HUES48 (cell line): ENCODE data around the gene ANO3.

Experiments used
- H3K27ac ChIP-seq: one replicate; pipeline ENCODE4 v1.7.0; 2013; ENCODE audit warnings: low read depth, low read length, inconsistent platforms
- H3K27me3 ChIP-seq: 2 replicates; pipeline ENCODE4 v1.6.1; 2013; ENCODE audit warnings: mild to moderate bottlenecking, low read length; ENCODE audit not compliant: control insufficient read depth, insufficient read depth
- H3K36me3 ChIP-seq: 2 replicates; pipeline ENCODE4 v1.6.1; 2013; ENCODE audit warnings: low read length; ENCODE audit not compliant: control insufficient read depth, insufficient read depth
- H3K4me1 ChIP-seq: 2 replicates; pipeline ENCODE4 v1.6.1; 2013; ENCODE audit warnings: mild to moderate bottlenecking, low read length; ENCODE audit not compliant: control insufficient read depth, insufficient read depth
- H3K4me3 ChIP-seq: 2 replicates; pipeline ENCODE4 v1.5.1; 2013; ENCODE audit warnings: mild to moderate bottlenecking, low read depth, low read length
- H3K9ac ChIP-seq: 2 replicates; pipeline ENCODE4 v1.6.1; 2013; ENCODE audit warnings: mild to moderate bottlenecking, low read depth, low read length, moderate library complexity
- H3K9me3 ChIP-seq: 2 replicates; pipeline ENCODE4 v1.6.1; 2013; ENCODE audit warnings: low read length; ENCODE audit not compliant: control insufficient read depth, insufficient read depth

The ANO3 gene

GRCh38 chr11:26353010-26353409 is 21.1 kb downstream of the ANO3 start:
- H3K4me1 ChIP-seq, result no peaks in the 10 kb centered on the region
- no peak overlapping the region for H3K27ac ChIP-seq
- H3K9ac ChIP-seq, result no peak overlapping the region
- H3K4me3 ChIP-seq, result no peak overlapping the region
- no peaks in the 10 kb centered on the region for H3K36me3 ChIP-seq
- H3K9me3 ChIP-seq, result no peaks in the 10 kb centered on the region
- no peaks in the 10 kb centered on the region for H3K27me3 ChIP-seq

GRCh38 chr11:26359055-26359454 is 27.1 kb downstream of the ANO3 start:
- Histone ChIP-seq H3K27ac (no peak overlapping the region), H3K27me3 (no peaks in the 10 kb centered on the region), H3K9ac (no peak overlapping the region), H3K4me3 (no peak overlapping the region), H3K4me1 (no peaks in the 10 kb centered on the region), H3K9me3 (peaks cover 7% of the 10 kb centered on the region; the same call in 1 of the 2 replicates), H3K36me3 (no peaks in the 10 kb centered on the region)

GRCh38 chr11:26365284-26365683 is 33.4 kb downstream of the ANO3 start:
- H3K4me3 ChIP-seq, result no peak overlapping the region
- no peaks in the 10 kb centered on the region for H3K36me3 ChIP-seq
- H3K9ac ChIP-seq, result no peak overlapping the region
- H3K9me3 ChIP-seq, result peaks cover 24% of the 10 kb centered on the region
- no peaks in the 10 kb centered on the region for H3K4me1 ChIP-seq
- H3K27me3 ChIP-seq, result no peaks in the 10 kb centered on the region
- H3K27ac ChIP-seq, result no peak overlapping the region

- no peak overlapping the region for H3K9ac ChIP-seq
- no peak overlapping the region for H3K27ac ChIP-seq
- no peak overlapping the region for H3K4me3 ChIP-seq
- H3K4me1 ChIP-seq, result no peaks in the 10 kb centered on the region
- peaks cover 25% of the 10 kb centered on the region for H3K9me3 ChIP-seq
- H3K27me3 ChIP-seq, result no peaks in the 10 kb centered on the region
- H3K36me3 ChIP-seq, result no peaks in the 10 kb centered on the region
These were observed 45.7 kb downstream of the ANO3 start for GRCh38 chr11:26377619-26378018.

GRCh38 chr11:26399336-26399735 is 67.4 kb downstream of the ANO3 start:
- no peaks in the 10 kb centered on the region for H3K36me3 ChIP-seq

GRCh38 chr11:26410706-26411366 is 78.9 kb downstream of the ANO3 start:
- no peaks in the 10 kb centered on the region for H3K36me3 ChIP-seq
- no peak overlapping the region for H3K4me3 ChIP-seq
- H3K9ac ChIP-seq, result no peak overlapping the region
- no peaks in the 10 kb centered on the region for H3K27me3 ChIP-seq
- H3K27ac ChIP-seq, result no peak overlapping the region
- no peaks in the 10 kb centered on the region for H3K9me3 ChIP-seq
- H3K4me1 ChIP-seq, result no peaks in the 10 kb centered on the region

More at GRCh38 chr11:26399336-26399735, 67.4 kb downstream of the ANO3 start:
- Histone ChIP-seq H3K27me3 (no peaks in the 10 kb centered on the region), H3K4me1 (no peaks in the 10 kb centered on the region), H3K9ac (no peak overlapping the region), H3K27ac (no peak overlapping the region), H3K4me3 (no peak overlapping the region), H3K9me3 (no peaks in the 10 kb centered on the region)

DNA sequence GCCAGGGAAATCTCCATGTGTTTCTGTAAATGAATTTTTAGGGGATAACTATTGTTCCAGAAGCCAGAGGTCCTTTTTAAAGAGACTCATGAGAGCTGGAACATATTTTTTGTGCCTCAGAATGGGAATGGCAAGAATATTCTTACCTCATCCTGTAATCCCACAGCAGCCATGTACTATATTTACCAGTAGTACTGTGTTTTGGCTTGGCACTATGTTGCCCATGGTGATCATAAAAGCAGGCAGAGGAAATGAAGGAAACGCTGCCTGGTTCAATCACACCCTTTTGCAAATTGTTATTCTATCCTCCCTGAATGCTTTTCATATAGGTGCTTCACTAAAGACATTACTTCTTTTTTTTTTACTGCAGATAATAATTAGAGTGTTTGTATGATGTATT is 81.0 kb downstream of the ANO3 start:
- Histone ChIP-seq H3K4me3 (no peak overlapping the region), H3K27me3 (no peaks in the 10 kb centered on the region), H3K36me3 (no peaks in the 10 kb centered on the region), H3K9me3 (no peaks in the 10 kb centered on the region), H3K27ac (no peak overlapping the region), H3K9ac (no peak overlapping the region), H3K4me1 (no peaks in the 10 kb centered on the region)

GRCh38 chr11:26418386-26418912 is 86.5 kb downstream of the ANO3 start:
- H3K9ac ChIP-seq, result no peak overlapping the region
- H3K27me3 ChIP-seq, result no peaks in the 10 kb centered on the region
- H3K27ac ChIP-seq, result no peak overlapping the region
- no peaks in the 10 kb centered on the region for H3K9me3 ChIP-seq
- no peaks in the 10 kb centered on the region for H3K4me1 ChIP-seq
- no peak overlapping the region for H3K4me3 ChIP-seq
- H3K36me3 ChIP-seq, result no peaks in the 10 kb centered on the region

GRCh38 chr11:26420331-26420730 is 88.4 kb downstream of the ANO3 start:
- Histone ChIP-seq H3K4me3 (no peak overlapping the region), H3K27ac (no peak overlapping the region), H3K4me1 (no peaks in the 10 kb centered on the region), H3K36me3 (no peaks in the 10 kb centered on the region), H3K27me3 (no peaks in the 10 kb centered on the region), H3K9ac (no peak overlapping the region), H3K9me3 (no peaks in the 10 kb centered on the region)

- no peaks in the 10 kb centered on the region for H3K4me1 ChIP-seq
- H3K27me3 ChIP-seq, result no peaks in the 10 kb centered on the region
- H3K9ac ChIP-seq, result no peak overlapping the region
- H3K4me3 ChIP-seq, result no peak overlapping the region
- H3K27ac ChIP-seq, result no peak overlapping the region
- H3K36me3 ChIP-seq, result no peaks in the 10 kb centered on the region
- no peaks in the 10 kb centered on the region for H3K9me3 ChIP-seq
These were observed 92.3 kb downstream of the ANO3 start for GRCh38 chr11:26424255-26424654.

GRCh38 chr11:26439854-26440253 is 107.9 kb downstream of the ANO3 start:
- Histone ChIP-seq H3K4me3 (no peak overlapping the region), H3K27me3 (no peaks in the 10 kb centered on the region), H3K36me3 (no peaks in the 10 kb centered on the region), H3K9ac (no peak overlapping the region), H3K27ac (no peak overlapping the region), H3K9me3 (no peaks in the 10 kb centered on the region), H3K4me1 (no peaks in the 10 kb centered on the region)
